ENCODE data around the gene RASAL2. TPM values are rescaled to one million over a fixed set of nuclear protein-coding genes. Genes with fewer than 3 reads are reported as not detected.

Gene RASAL2
- total and polyA plus RNA-seq, 2 of the 13 experiments (the other 11 are each of a cell fraction or from before 2014, with no cell fraction given), result 5.4 to 5.9 TPM

GRCh38 chr1:178192686-178193085 is 98.8 kb downstream of the RASAL2 start (continued):
- TF ChIP-seq, protein P1, sequence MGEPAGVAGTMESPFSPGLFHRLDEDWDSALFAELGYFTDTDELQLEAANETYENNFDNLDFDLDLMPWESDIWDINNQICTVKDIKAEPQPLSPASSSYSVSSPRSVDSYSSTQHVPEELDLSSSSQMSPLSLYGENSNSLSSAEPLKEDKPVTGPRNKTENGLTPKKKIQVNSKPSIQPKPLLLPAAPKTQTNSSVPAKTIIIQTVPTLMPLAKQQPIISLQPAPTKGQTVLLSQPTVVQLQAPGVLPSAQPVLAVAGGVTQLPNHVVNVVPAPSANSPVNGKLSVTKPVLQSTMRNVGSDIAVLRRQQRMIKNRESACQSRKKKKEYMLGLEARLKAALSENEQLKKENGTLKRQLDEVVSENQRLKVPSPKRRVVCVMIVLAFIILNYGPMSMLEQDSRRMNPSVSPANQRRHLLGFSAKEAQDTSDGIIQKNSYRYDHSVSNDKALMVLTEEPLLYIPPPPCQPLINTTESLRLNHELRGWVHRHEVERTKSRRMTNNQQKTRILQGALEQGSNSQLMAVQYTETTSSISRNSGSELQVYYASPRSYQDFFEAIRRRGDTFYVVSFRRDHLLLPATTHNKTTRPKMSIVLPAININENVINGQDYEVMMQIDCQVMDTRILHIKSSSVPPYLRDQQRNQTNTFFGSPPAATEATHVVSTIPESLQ (CRISPR knock-in tag; conservative IDR thresholded peaks at IDR 0.05), result no peak
- no peak for TF ChIP-seq RORA (CRISPR knock-in tag; IDR thresholded peaks at IDR 0.05)
- no peak for TF ChIP-seq ZNF572 (CRISPR knock-in tag; IDR thresholded peaks at IDR 0.05)
- no peak for TF ChIP-seq MBNL3 (CRISPR knock-in tag; conservative IDR thresholded peaks at IDR 0.05)

DNA sequence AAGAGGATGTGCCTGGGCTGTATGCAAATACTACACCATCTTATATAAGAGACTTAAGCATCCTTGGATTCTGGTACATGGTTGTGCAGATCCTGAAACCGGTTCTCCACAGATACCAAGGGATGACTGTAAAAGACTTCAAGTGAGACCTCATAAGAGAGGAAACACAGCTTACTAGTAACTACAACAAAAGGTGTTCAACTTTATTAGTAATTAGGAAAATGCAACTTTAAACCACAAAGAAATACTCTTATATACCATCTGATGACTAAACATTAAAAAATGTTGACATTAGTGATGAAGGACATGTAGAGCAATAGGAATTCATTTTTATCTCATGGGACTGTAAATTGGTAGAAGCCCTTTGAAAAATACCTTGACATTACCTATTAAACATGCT is 102.7 kb downstream of the RASAL2 start:
- Histone ChIP-seq H3K27me3 (ENCODE audit: control insufficient read depth in 1 of 2, insufficient read depth in 2 of 2, low read length in 2 of 2) (no peaks in the 10 kb centered on the region), H3K36me3 (replicated peaks in 1 of 2; ENCODE audit: control insufficient read depth in 1 of 2, insufficient read depth in 2 of 2, low read length in 2 of 2) (no peaks in the 10 kb centered on the region), H4K20me1 (ENCODE audit: insufficient read depth, low read length) (no peaks in the 10 kb centered on the region), H3K9me3 (ENCODE audit: low read length) (no peaks in the 10 kb centered on the region), H2AFZ (ENCODE audit: low read length) (no peak overlapping the region), H3K9ac (ENCODE audit: insufficient read depth, low read depth, low read length) (no peak overlapping the region), H3K27ac (ENCODE audit: extremely low read length, insufficient read depth, low read length) (no peak overlapping the region), H3K79me2 (ENCODE audit: insufficient read depth, low read length) (no peaks in the 10 kb centered on the region), H3K4me3 (replicated peaks in 1 of 3; ENCODE audit: insufficient read depth in 1 of 3, low read depth in 2 of 3, low read length in 3 of 3) (no peak overlapping the region), H3K4me1 (ENCODE audit: insufficient read depth, low read length) (0 out of 2 replicates have a peak, but pooled peaks cover 4% of the 10 kb centered on the region), H3K4me2 (ENCODE audit: low read depth, low read length) (no peak overlapping the region)
- ChIA-PET POLR2A (no interaction called here), CTCF (ENCODE audit: low intra/inter-chr PET ratio, low total read pairs) (no interaction called here)
- ATAC-seq (no peak), FAIRE-seq (no peak), DNase-seq (ENCODE audit: low spot score) (no peak)
- intact Hi-C loops (cut with micrococcal nuclease; ENCODE audit: unreplicated experiment) (no loop called here), in situ Hi-C loops (cut with HindIII; ENCODE audit: extremely low pct_ligation_motif_present, low pct_unique_long_range_greater_than_20kb) (no loop called here)
- WGBS (ENCODE audit: low lambda C conversion rate), result 88% methylated on average over 1 of the region's 1 CpG
- BruUV-seq (replicated peaks), result no TSS peak
- TF ChIP-seq DMAP1 (CRISPR knock-in tag; IDR thresholded peaks at IDR 0.05), result no peak
- TF ChIP-seq ZKSCAN5 (CRISPR knock-in tag; IDR thresholded peaks at IDR 0.05), result no peak
- TF ChIP-seq, protein P2, sequence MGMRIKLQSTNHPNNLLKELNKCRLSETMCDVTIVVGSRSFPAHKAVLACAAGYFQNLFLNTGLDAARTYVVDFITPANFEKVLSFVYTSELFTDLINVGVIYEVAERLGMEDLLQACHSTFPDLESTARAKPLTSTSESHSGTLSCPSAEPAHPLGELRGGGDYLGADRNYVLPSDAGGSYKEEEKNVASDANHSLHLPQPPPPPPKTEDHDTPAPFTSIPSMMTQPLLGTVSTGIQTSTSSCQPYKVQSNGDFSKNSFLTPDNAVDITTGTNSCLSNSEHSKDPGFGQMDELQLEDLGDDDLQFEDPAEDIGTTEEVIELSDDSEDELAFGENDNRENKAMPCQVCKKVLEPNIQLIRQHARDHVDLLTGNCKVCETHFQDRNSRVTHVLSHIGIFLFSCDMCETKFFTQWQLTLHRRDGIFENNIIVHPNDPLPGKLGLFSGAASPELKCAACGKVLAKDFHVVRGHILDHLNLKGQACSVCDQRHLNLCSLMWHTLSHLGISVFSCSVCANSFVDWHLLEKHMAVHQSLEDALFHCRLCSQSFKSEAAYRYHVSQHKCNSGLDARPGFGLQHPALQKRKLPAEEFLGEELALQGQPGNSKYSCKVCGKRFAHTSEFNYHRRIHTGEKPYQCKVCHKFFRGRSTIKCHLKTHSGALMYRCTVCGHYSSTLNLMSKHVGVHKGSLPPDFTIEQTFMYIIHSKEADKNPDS (CRISPR knock-in tag; IDR thresholded peaks at IDR 0.05), result no peak
- no peak for TF ChIP-seq RFX1 (IDR thresholded peaks at IDR 0.05)
- TF ChIP-seq ZNF446 (CRISPR knock-in tag; IDR thresholded peaks at IDR 0.05), result no peak
- no peak for TF ChIP-seq SOX5 (CRISPR knock-in tag; IDR thresholded peaks at IDR 0.05; ENCODE audit: borderline replicate concordance)
- TF ChIP-seq, protein P3, sequence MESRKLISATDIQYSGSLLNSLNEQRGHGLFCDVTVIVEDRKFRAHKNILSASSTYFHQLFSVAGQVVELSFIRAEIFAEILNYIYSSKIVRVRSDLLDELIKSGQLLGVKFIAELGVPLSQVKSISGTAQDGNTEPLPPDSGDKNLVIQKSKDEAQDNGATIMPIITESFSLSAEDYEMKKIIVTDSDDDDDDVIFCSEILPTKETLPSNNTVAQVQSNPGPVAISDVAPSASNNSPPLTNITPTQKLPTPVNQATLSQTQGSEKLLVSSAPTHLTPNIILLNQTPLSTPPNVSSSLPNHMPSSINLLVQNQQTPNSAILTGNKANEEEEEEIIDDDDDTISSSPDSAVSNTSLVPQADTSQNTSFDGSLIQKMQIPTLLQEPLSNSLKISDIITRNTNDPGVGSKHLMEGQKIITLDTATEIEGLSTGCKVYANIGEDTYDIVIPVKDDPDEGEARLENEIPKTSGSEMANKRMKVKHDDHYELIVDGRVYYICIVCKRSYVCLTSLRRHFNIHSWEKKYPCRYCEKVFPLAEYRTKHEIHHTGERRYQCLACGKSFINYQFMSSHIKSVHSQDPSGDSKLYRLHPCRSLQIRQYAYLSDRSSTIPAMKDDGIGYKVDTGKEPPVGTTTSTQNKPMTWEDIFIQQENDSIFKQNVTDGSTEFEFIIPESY (CRISPR knock-in tag; IDR thresholded peaks at IDR 0.05), result no peak
- TF ChIP-seq, protein P4, sequence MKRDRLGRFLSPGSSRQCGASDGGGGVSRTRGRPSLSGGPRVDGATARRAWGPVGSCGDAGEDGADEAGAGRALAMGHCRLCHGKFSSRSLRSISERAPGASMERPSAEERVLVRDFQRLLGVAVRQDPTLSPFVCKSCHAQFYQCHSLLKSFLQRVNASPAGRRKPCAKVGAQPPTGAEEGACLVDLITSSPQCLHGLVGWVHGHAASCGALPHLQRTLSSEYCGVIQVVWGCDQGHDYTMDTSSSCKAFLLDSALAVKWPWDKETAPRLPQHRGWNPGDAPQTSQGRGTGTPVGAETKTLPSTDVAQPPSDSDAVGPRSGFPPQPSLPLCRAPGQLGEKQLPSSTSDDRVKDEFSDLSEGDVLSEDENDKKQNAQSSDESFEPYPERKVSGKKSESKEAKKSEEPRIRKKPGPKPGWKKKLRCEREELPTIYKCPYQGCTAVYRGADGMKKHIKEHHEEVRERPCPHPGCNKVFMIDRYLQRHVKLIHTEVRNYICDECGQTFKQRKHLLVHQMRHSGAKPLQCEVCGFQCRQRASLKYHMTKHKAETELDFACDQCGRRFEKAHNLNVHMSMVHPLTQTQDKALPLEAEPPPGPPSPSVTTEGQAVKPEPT (CRISPR knock-in tag; IDR thresholded peaks at IDR 0.05; ENCODE audit: low read depth), result no peak
- TF ChIP-seq ZNF552 (CRISPR knock-in tag; IDR thresholded peaks at IDR 0.05; ENCODE audit: borderline replicate concordance), result no peak
- TF ChIP-seq SMARCC2 (IDR thresholded peaks at IDR 0.05), result no peak
- no peak for TF ChIP-seq SMARCE1 (IDR thresholded peaks at IDR 0.05; ENCODE audit: borderline replicate concordance)
- no peak for TF ChIP-seq ATRX (CRISPR knock-in tag; IDR thresholded peaks at IDR 0.05; ENCODE audit: borderline replicate concordance)

Measured in HepG2 (cell line).